Astrocyte (in vitro differentiated cells and primary cell): ENCODE measurements around the gene TGM2.
"Not testable (repeated sequence)": the region's sequence is repeated elsewhere in the genome, so short reads cannot be mapped to it uniquely, and the experiment has no call there.

ENCODE experiments used
- EZH2 ChIP-seq: IDR thresholded peaks from 2 replicates; pipeline ENCODE4 v1.6.1; 2012; ENCODE audit warnings: mild to moderate bottlenecking, low read length, inconsistent platforms; ENCODE audit not compliant: insufficient read depth
- TF ChIP-seq, protein P1 (sequence below): IDR thresholded peaks from 2 replicates; pipeline ENCODE4 v1.5.1; 2011; ENCODE audit warnings: low read depth, mild to moderate bottlenecking, inconsistent platforms, low read length, moderate library complexity; ENCODE audit not compliant: insufficient read depth

DNA sequence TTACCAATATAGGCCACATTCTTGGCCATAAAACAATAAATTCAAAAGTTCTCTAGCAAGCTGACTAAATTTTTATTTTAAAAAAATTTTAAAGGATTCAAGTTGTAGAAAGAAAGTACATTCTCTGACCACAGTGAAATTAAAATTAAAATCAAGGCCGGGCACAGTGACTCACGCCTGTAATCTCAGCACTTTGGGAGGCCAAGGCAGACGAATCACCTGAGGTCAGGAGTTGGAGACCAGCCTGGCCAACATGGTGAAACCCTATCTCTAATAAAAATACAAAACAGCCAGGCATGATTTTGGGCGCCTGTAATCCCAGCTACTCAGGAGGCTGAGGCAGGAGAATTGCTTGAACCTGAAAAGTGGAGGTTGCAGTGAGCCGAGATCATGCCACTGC lies 62.9 kb downstream of the TGM2 start:
- TF ChIP-seq, protein P1, sequence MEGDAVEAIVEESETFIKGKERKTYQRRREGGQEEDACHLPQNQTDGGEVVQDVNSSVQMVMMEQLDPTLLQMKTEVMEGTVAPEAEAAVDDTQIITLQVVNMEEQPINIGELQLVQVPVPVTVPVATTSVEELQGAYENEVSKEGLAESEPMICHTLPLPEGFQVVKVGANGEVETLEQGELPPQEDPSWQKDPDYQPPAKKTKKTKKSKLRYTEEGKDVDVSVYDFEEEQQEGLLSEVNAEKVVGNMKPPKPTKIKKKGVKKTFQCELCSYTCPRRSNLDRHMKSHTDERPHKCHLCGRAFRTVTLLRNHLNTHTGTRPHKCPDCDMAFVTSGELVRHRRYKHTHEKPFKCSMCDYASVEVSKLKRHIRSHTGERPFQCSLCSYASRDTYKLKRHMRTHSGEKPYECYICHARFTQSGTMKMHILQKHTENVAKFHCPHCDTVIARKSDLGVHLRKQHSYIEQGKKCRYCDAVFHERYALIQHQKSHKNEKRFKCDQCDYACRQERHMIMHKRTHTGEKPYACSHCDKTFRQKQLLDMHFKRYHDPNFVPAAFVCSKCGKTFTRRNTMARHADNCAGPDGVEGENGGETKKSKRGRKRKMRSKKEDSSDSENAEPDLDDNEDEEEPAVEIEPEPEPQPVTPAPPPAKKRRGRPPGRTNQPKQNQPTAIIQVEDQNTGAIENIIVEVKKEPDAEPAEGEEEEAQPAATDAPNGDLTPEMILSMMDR = not testable (repeated sequence)
- not testable (repeated sequence) for TF ChIP-seq EZH2
